WTC11 (cell line): ENCODE results near the gene LAGE3. TPM values are rescaled to one million over a fixed set of nuclear protein-coding genes. Genes with fewer than 3 reads are reported as not detected.

Experiments
- ATAC-seq: fragments of 200-7000 bp; cut with Tn5 transposase; 2 replicates; pipeline ENCODE4 v1.10.0; 2021; ENCODE audit warnings: mild to moderate bottlenecking, moderate library complexity
- CTCF ChIA-PET: fragments of 300-600 bp; sonication (Branson Sonifier 250); formaldehyde crosslinking; loops from one replicate; lab custom pipeline; 2021; ENCODE audit warnings: antibody characterized with exemption; lab: Charles Lee
- POLR2A ChIA-PET: fragments of 350-600 bp; sonication (Branson Sonifier 250); formaldehyde crosslinking; loops from one replicate; lab custom pipeline; 2021; ENCODE audit warnings: antibody characterized with exemption; lab: Charles Lee
- DNase-seq: peaks from one replicate; pipeline ENCODE4 v3.0.0; 2021; ENCODE audit warnings: low spot score
- H3K27ac Mint-ChIP-seq: 2 replicates; pipeline ENCODE4 v1.8.0; 2021; ENCODE audit warnings: mixed read lengths
- H3K27me3 Mint-ChIP-seq: 2 replicates; pipeline ENCODE4 v1.8.0; 2021; ENCODE audit warnings: low read depth, mild to moderate bottlenecking, moderate library complexity, mixed read lengths
- H3K36me3 Mint-ChIP-seq: 2 replicates; pipeline ENCODE4 v1.8.0; 2021; ENCODE audit warnings: mixed read lengths
- H3K4me1 Mint-ChIP-seq: 2 replicates; pipeline ENCODE4 v1.8.0; 2022; ENCODE audit warnings: mixed read lengths
- H3K4me3 Mint-ChIP-seq: 2 replicates; pipeline ENCODE4 v1.8.0; 2021; ENCODE audit warnings: mild to moderate bottlenecking, moderate library complexity, mixed read lengths
- H3K9me3 Mint-ChIP-seq: 2 replicates; pipeline ENCODE4 v1.8.0; 2021; ENCODE audit warnings: mixed read lengths
- CDX4 ChIP-seq: fragments of 250-450 bp; sonication (Bioruptor Pico); IDR thresholded peaks from 2 replicates; pipeline ENCODE4 v1.9.0; 2021; ENCODE audit warnings: moderate library complexity, mild to moderate bottlenecking, inconsistent platforms, borderline replicate concordance
- CREM ChIP-seq: sonication (generic); formaldehyde crosslinking; IDR thresholded peaks from 2 replicates; pipeline ENCODE4 v1.8.1; 2022; ENCODE audit warnings: mild to moderate bottlenecking, missing genetic modification reagents, moderate library complexity
- CTCF ChIP-seq: fragments of 200-600 bp; IDR thresholded peaks from 2 replicates; pipeline ENCODE4 v1.8.0; 2022; ENCODE audit warnings: antibody characterized with exemption
- FOXP1 ChIP-seq: sonication (generic); formaldehyde crosslinking; IDR thresholded peaks from 2 replicates; pipeline ENCODE4 v1.8.0; 2022; ENCODE audit warnings: missing genetic modification reagents, mild to moderate bottlenecking, moderate library complexity, borderline replicate concordance
- FOXP4 ChIP-seq: sonication (generic); formaldehyde crosslinking; IDR thresholded peaks from 2 replicates; pipeline ENCODE4 v1.8.0; 2022; ENCODE audit warnings: mild to moderate bottlenecking, missing genetic modification reagents
- HMGA2 ChIP-seq: fragments of 250-450 bp; sonication (Bioruptor Pico); IDR thresholded peaks from 2 replicates; pipeline ENCODE4 v1.4.0; 2021; ENCODE audit warnings: mild to moderate bottlenecking, moderate library complexity
- IRF1 ChIP-seq: sonication (generic); formaldehyde crosslinking; IDR thresholded peaks from 2 replicates; pipeline ENCODE4 v1.8.0; 2023; ENCODE audit warnings: missing genetic modification reagents
- IRF2 ChIP-seq: sonication (generic); formaldehyde crosslinking; IDR thresholded peaks from 2 replicates; pipeline ENCODE4 v1.8.0; 2022; ENCODE audit warnings: low read depth, missing genetic modification reagents, borderline replicate concordance
- NFATC4 ChIP-seq: fragments of 250-450 bp; sonication (Bioruptor Pico); IDR thresholded peaks from 2 replicates; pipeline ENCODE4 v1.9.0; 2021; ENCODE audit warnings: mild to moderate bottlenecking
- NFYB ChIP-seq: sonication (generic); formaldehyde crosslinking; conservative IDR thresholded peaks from 2 replicates; pipeline ENCODE4 v1.8.0; 2022; ENCODE audit warnings: low read depth, missing genetic modification reagents
- NR1H2 ChIP-seq: sonication (generic); formaldehyde crosslinking; IDR thresholded peaks from 2 replicates; pipeline ENCODE4 v1.9.0; 2021; ENCODE audit warnings: mild to moderate bottlenecking, moderate library complexity, missing genetic modification reagents
- PRDM15 ChIP-seq: sonication (generic); formaldehyde crosslinking; IDR thresholded peaks from 2 replicates; pipeline ENCODE4 v1.8.0; 2022; ENCODE audit warnings: missing genetic modification reagents
- RELA ChIP-seq: sonication (generic); formaldehyde crosslinking; IDR thresholded peaks from 2 replicates; pipeline ENCODE4 v1.8.1; 2022; ENCODE audit warnings: missing genetic modification reagents, mild to moderate bottlenecking, borderline replicate concordance
- SOX15 ChIP-seq: fragments of 250-450 bp; sonication (Bioruptor Pico); IDR thresholded peaks from 2 replicates; pipeline ENCODE4 v1.9.0; 2021; ENCODE audit warnings: mild to moderate bottlenecking
- TEAD1 ChIP-seq: sonication (generic); formaldehyde crosslinking; IDR thresholded peaks from 2 replicates; pipeline ENCODE4 v1.8.0; 2022; ENCODE audit warnings: mild to moderate bottlenecking, missing genetic modification reagents
- TP53 ChIP-seq: sonication (generic); formaldehyde crosslinking; IDR thresholded peaks from 2 replicates; pipeline ENCODE4 v1.8.1; 2023; ENCODE audit warnings: mild to moderate bottlenecking, missing genetic modification reagents
- ZMAT4 ChIP-seq: fragments of 250-450 bp; sonication (Bioruptor Pico); IDR thresholded peaks from 2 replicates; pipeline ENCODE4 v1.9.0; 2021; ENCODE audit warnings: mild to moderate bottlenecking
- ZNF219 ChIP-seq: sonication (generic); formaldehyde crosslinking; IDR thresholded peaks from 2 replicates; pipeline ENCODE4 v1.8.0; 2023; ENCODE audit warnings: missing genetic modification reagents, mild to moderate bottlenecking, borderline replicate concordance
- ZNF512 ChIP-seq: sonication (generic); formaldehyde crosslinking; IDR thresholded peaks from 2 replicates; pipeline ENCODE4 v1.8.1; 2022; ENCODE audit warnings: missing genetic modification reagents, borderline replicate concordance
- ZNF671 ChIP-seq: fragments of 250-450 bp; sonication (Bioruptor Pico); IDR thresholded peaks from 2 replicates; pipeline ENCODE4 v1.8.0; 2021; ENCODE audit warnings: mild to moderate bottlenecking
- total RNA-seq: library from RNA; stranded (reverse); gene quantifications from 3 replicates; pipeline ENCODE4 v1.2.3, GENCODE V29; 2021

The LAGE3 gene
- total RNA-seq, 1 experiment from 2014 or later, result 46.1 TPM

GRCh38 chrX:154463611-154464220 is 15.4 kb downstream of the LAGE3 start:
- H3K36me3 Mint-ChIP-seq, result no peaks in the 10 kb centered on the region
- TF ChIP-seq ZMAT4 (CRISPR knock-in tag) (no peak), NFATC4 (CRISPR knock-in tag) (no peak), SOX15 (no peak), FOXP4 (no peak), HMGA2 (CRISPR knock-in tag) (no peak), CDX4 (CRISPR knock-in tag) (no peak), TP53 (CRISPR knock-in tag) (no peak), ZNF219 (CRISPR knock-in tag) (no peak), CTCF (no peak), IRF1 (CRISPR knock-in tag) (no peak), ZNF671 (no peak), NR1H2 (no peak), RELA (CRISPR knock-in tag) (no peak), IRF2 (CRISPR knock-in tag) (no peak), TEAD1 (CRISPR knock-in tag) (no peak), CREM (CRISPR knock-in tag) (no peak), NFYB (CRISPR knock-in tag) (no peak), ZNF512 (CRISPR knock-in tag) (no peak), FOXP1 (CRISPR knock-in tag) (no peak), PRDM15 (CRISPR knock-in tag) (no peak)
- H3K4me3 Mint-ChIP-seq, result no peak overlapping the region
- DNase-seq, result no peak
- no peaks in the 10 kb centered on the region for H3K9me3 Mint-ChIP-seq
- no peak overlapping the region for H3K27ac Mint-ChIP-seq
- ChIA-PET POLR2A (no interaction called here), CTCF (interaction anchor here (0.7 kb wide), 1 partner anchor 64 kb away, joined by 3 read pairs; no protein-coding TSS in a partner anchor)
- H3K27me3 Mint-ChIP-seq, result no peaks in the 10 kb centered on the region
- ATAC-seq, result no peak
- H3K4me1 Mint-ChIP-seq, result no peaks in the 10 kb centered on the region
